CD4-positive, alpha-beta T cell (primary cell): ENCODE results near the gene MT2A. TPM values are rescaled to one million over a fixed set of nuclear protein-coding genes. Genes with fewer than 3 reads are reported as not detected.
"Not testable (repeated sequence)": the region's sequence is repeated elsewhere in the genome, so short reads cannot be mapped to it uniquely, and the experiment has no call there.

ENCODE experiments used
- ATAC-seq: fragments of 200-7000 bp; cut with Tn5 transposase; one replicate; pipeline ENCODE4 v1.10.0; 2022; ENCODE audit warnings: mild to moderate bottlenecking; ENCODE audit not compliant: poor library complexity
- CTCF ChIA-PET: fragments of 350-600 bp; sonication (Branson Sonifier 250); formaldehyde crosslinking; loops from one replicate; lab custom pipeline; 2021; ENCODE audit warnings: antibody characterized with exemption, inconsistent platforms; lab: Charles Lee
- POLR2A ChIA-PET: fragments of 350-600 bp; sonication (Branson Sonifier 250); formaldehyde crosslinking; loops from one replicate; lab custom pipeline; 2021; ENCODE audit warnings: antibody characterized with exemption, inconsistent platforms; lab: Charles Lee
- DNase-seq, 14 experiments: peaks; one replicate each; pipeline ENCODE4 v3.0.0-alpha.2; 2013 to 2020; ENCODE audit warnings: mixed read lengths in 2 of 14
- H3K27ac ChIP-seq, 2 donors: one replicate each; pipeline versions ENCODE4 v1.5.1 to v1.7.0; 2013; ENCODE audit warnings: low read length in 2 of 2, low read depth in 1 of 2, mild to moderate bottlenecking in 1 of 2
- H3K27me3 ChIP-seq, 2 experiments: 1 replicate in 1 of 2; 2 replicates in 1 of 2; pipeline versions ENCODE4 v1.6.1 to v1.7.0; 2013; ENCODE audit warnings: low read length in 2 of 2, control low read depth in 1 of 2, mild to moderate bottlenecking in 1 of 2, moderate library complexity in 1 of 2; ENCODE audit not compliant: insufficient read depth in 2 of 2, control insufficient read depth in 1 of 2
- H3K36me3 ChIP-seq: one replicate; pipeline ENCODE4 v1.6.1; 2013; ENCODE audit warnings: low read length, control low read depth; ENCODE audit not compliant: insufficient read depth
- H3K4me1 ChIP-seq: one replicate; pipeline ENCODE4 v1.6.1; 2013; ENCODE audit warnings: low read length, control low read depth; ENCODE audit not compliant: insufficient read depth
- H3K4me3 ChIP-seq: one replicate; pipeline ENCODE4 v1.5.1; 2013; ENCODE audit warnings: mild to moderate bottlenecking, low read length, moderate library complexity
- H3K9me3 ChIP-seq, 2 experiments: 1 replicate in 1 of 2; 2 replicates in 1 of 2; pipeline versions ENCODE4 v1.6.1 to v1.7.0; 2013; ENCODE audit warnings: low read length in 2 of 2, mild to moderate bottlenecking in 2 of 2, control low read depth in 1 of 2, moderate library complexity in 1 of 2; ENCODE audit not compliant: control insufficient read depth in 1 of 2, insufficient read depth in 1 of 2
- H3K27ac Mint-ChIP-seq: one replicate; pipeline ENCODE4 v1.8.0; 2020; ENCODE audit warnings: mixed read lengths
- H3K27me3 Mint-ChIP-seq: one replicate; pipeline ENCODE4 v1.8.0; 2021; ENCODE audit warnings: mixed read lengths
- H3K36me3 Mint-ChIP-seq: one replicate; pipeline ENCODE4 v1.8.0; 2021; ENCODE audit warnings: low read depth, mixed read lengths
- H3K4me1 Mint-ChIP-seq: one replicate; pipeline ENCODE4 v1.8.0; 2021; ENCODE audit warnings: low read depth, mixed read lengths
- H3K4me3 Mint-ChIP-seq: one replicate; pipeline ENCODE4 v1.8.0; 2020; ENCODE audit warnings: mild to moderate bottlenecking, mixed read lengths
- H3K9me3 Mint-ChIP-seq: one replicate; pipeline ENCODE4 v1.8.0; 2020; ENCODE audit warnings: mixed read lengths
- intact Hi-C, 2 experiments: fragments of 100-400 bp; cut with DNase I in 1 of 2; cut with micrococcal nuclease in 1 of 2; formaldehyde crosslinking; loops; one replicate each; pipeline versions ENCODE4 v1.15.1 to v1.9.0; 2023 to 2025; cut with DNase I, micrococcal nuclease
- total RNA-seq, 174 experiments: library from RNA in 2 of 174; stranded (reverse) in 2 of 174; gene quantifications; one replicate each; pipeline ENCODE4 v1.2.3 and lab custom pipeline; 2021 to 2026
- TF ChIP-seq, protein P1 (sequence below): fragments of 200-600 bp; IDR thresholded peaks from one replicate; pipeline ENCODE4 v1.8.0; 2022; ENCODE audit warnings: antibody characterized with exemption, mild to moderate bottlenecking

Gene MT2A
- total RNA-seq, 2 experiments from 2014 or later = 47.1 to 50.8 TPM

DNA sequence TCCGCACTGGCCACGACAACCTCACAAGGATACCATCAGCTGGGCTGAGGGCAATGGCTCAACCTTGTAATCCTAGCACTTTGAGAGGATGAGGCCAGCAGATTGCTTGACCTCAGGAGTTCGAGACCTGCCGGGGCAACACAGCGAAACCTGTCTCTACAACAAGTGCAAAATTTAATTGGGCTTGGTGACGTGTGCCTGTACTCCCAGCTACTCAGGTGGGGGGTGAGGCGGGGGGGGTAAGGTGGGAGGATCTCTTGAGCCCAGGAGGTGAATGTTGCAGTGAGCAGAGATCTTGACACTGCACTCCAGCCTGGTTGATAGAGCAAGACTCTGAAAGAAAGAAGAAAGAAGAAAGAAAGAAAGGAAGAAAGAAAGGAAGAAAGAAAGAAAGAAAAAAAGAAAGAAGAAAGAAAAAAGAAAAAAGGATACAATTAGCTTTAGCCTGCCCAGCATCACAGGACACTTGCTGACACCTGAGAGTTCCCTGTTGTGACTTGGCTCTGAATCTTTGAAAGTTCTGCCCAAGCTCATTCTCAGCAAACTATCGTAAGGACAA, 12.0 kb downstream of the MT2A start:
- Mint-ChIP-seq H3K36me3 (no peaks in the 10 kb centered on the region), H3K4me3 (no peak overlapping the region), H3K4me1 (peaks cover 10% of the 10 kb centered on the region), H3K27ac (no peak overlapping the region), H3K27me3 (peaks cover 18% of the 10 kb centered on the region), H3K9me3 (no peaks in the 10 kb centered on the region)
- ChIA-PET CTCF (no interaction called here), POLR2A (no interaction called here)
- Histone ChIP-seq H3K4me1 (peaks cover 21% of the 10 kb centered on the region), H3K4me3 (no peak overlapping the region), H3K27ac (no peak overlapping the region), H3K9me3 (no peaks in the 10 kb centered on the region), H3K36me3 (no peaks in the 10 kb centered on the region), H3K27me3 (peaks cover 7 to 8% of the 10 kb centered on the region in 2 experiments)
- TF ChIP-seq, protein P1, sequence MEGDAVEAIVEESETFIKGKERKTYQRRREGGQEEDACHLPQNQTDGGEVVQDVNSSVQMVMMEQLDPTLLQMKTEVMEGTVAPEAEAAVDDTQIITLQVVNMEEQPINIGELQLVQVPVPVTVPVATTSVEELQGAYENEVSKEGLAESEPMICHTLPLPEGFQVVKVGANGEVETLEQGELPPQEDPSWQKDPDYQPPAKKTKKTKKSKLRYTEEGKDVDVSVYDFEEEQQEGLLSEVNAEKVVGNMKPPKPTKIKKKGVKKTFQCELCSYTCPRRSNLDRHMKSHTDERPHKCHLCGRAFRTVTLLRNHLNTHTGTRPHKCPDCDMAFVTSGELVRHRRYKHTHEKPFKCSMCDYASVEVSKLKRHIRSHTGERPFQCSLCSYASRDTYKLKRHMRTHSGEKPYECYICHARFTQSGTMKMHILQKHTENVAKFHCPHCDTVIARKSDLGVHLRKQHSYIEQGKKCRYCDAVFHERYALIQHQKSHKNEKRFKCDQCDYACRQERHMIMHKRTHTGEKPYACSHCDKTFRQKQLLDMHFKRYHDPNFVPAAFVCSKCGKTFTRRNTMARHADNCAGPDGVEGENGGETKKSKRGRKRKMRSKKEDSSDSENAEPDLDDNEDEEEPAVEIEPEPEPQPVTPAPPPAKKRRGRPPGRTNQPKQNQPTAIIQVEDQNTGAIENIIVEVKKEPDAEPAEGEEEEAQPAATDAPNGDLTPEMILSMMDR = no peak
- no peak for DNase-seq
- intact Hi-C loops = no loop called here
- ATAC-seq = no peak

DNA sequence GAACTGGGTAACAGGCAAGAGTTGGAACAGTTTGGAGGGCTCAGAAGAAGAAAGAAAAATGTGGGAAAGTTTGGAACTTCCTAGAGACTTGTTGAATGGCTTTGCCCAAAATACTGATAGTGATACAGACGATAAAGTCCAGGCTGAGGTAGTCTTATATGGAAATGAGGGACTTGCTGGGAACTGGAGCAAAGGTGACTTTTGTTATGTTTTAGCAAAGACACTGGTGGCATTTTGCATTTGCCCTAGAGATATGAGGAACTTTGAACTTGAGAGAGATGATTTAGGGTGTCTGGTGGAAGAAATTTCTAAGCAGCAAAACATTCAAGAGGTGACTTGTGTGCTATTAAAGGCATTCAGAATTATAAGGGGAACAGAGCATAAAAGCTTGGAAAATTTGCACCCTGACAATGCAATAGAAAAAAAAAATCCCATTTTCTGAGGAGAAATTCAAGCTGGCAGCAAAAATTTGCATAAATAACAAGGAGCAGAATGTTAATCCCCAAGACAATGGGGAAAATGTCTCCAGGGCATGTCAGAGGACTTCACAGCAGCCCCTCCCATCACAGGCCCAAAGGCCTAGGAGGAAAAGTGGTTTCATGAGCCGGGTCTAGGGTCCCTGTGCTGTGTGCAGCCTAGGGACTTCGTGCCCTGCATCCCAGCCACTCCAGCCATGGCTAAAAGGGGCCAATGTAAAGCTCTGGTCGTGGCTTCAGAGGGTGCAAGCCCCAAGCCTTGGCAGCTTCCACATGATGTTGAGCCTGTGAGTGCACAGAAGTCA, 13.5 kb downstream of the MT2A start:
- H3K9me3 ChIP-seq, H3K9me3 Mint-ChIP-seq, DNase-seq, H3K27ac Mint-ChIP-seq, H3K27ac ChIP-seq, ATAC-seq, POLR2A ChIA-PET, H3K36me3 Mint-ChIP-seq, intact Hi-C loops, H3K4me3 Mint-ChIP-seq, CTCF ChIA-PET, H3K4me3 ChIP-seq, H3K36me3 ChIP-seq: not testable (repeated sequence)
- Histone ChIP-seq H3K4me1 (peaks cover 31% of the 10 kb centered on the region), H3K27me3 (peaks cover 8 to 10% of the 10 kb centered on the region in 2 experiments)
- Mint-ChIP-seq H3K27me3 (peaks cover 25% of the 10 kb centered on the region), H3K4me1 (peaks cover 12% of the 10 kb centered on the region)

DNA sequence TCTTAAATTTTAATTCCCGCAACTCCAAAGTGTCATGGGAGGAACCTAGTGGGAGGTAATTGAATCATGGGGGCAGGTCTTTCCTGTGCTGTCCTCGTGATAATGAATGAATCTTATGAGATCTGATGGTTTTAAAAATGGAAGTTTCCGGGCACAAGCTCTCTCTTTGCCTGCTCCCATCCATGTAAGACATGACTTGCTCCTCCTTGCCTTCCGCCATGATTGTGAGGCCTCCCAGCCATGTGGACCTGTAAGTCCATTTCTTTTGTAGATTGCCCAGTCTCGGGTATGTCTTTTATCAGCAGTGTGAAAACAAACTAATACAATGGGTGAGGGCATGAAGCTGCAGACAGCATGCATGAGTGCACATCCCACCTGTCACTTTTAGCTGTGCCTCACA, 14.8 kb downstream of the MT2A start:
- CTCF ChIA-PET, ATAC-seq, DNase-seq, intact Hi-C loops, H3K4me3 ChIP-seq, H3K36me3 Mint-ChIP-seq, H3K9me3 ChIP-seq, H3K9me3 Mint-ChIP-seq, H3K4me3 Mint-ChIP-seq, H3K27ac ChIP-seq, H3K36me3 ChIP-seq, H3K27ac Mint-ChIP-seq: not testable (repeated sequence)
- peaks cover 27% of the 10 kb centered on the region for H3K27me3 Mint-ChIP-seq
- Histone ChIP-seq H3K4me1 (peaks cover 20% of the 10 kb centered on the region), H3K27me3 (peaks cover 1 to 12% of the 10 kb centered on the region in 2 experiments)
- POLR2A ChIA-PET = interaction anchor here (1.2 to 1.4 kb wide), 2 partner anchors 12 to 17 kb away, joined by 3 to 6 read pairs; no protein-coding TSS in a partner anchor
- peaks cover 11% of the 10 kb centered on the region for H3K4me1 Mint-ChIP-seq

DNA sequence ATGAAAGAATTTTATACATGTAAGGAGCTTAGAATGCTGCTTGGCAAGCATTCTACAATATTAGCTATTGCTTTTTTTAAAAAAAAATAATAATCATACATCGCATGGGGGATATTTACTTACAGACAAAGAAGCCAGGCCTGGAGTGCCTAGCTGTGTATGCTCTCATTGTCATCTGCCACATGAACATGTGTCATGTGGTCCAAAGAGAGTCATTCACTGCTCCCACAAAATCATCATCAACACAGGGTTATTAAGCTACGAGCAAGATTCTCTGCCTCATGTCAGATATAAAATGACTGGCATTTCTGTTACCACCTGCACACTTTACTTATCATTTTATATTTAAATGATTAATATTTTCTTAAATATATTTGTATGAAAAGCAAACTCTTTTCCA, 15.3 kb downstream of the MT2A start:
- TF ChIP-seq, protein P1 = no peak
- ATAC-seq = no peak
- peaks cover 11% of the 10 kb centered on the region for H3K4me1 Mint-ChIP-seq
- H3K9me3 Mint-ChIP-seq = no peaks in the 10 kb centered on the region
- H3K27me3 Mint-ChIP-seq = peaks cover 29% of the 10 kb centered on the region
- Histone ChIP-seq H3K4me1 (peaks cover 20% of the 10 kb centered on the region), H3K9me3 (no peaks in the 10 kb centered on the region), H3K27ac (no peak overlapping the region), H3K27me3 (peaks cover 0 to 9% of the 10 kb centered on the region in 2 experiments), H3K36me3 (no peaks in the 10 kb centered on the region), H3K4me3 (no peak overlapping the region)
- ChIA-PET POLR2A (interaction anchor here (0.6 to 1.4 kb wide), 4 partner anchors 12 to 59 kb away, joined by 3 to 6 read pairs (median 3); partner anchors contain the start of gene MT1X), CTCF (no interaction called here)
- H3K4me3 Mint-ChIP-seq = no peak overlapping the region
- no peak overlapping the region for H3K27ac Mint-ChIP-seq
- H3K36me3 Mint-ChIP-seq = no peaks in the 10 kb centered on the region
- DNase-seq = no peak
- intact Hi-C loops = loop anchor here in 1 of 2 experiments (2.0 kb wide), 1 partner anchor 15 kb away; the partner anchor contains the start of gene MT2A
